Activated naive CD8-positive, alpha-beta T cell treated with anti-CD3 and anti-CD28 coated beads, Interleukin-2, amount 10 ng/mL, durations not matched to agents 7 days and 5 days (primary cell): ENCODE data around the gene ALG9. TPM values are rescaled to one million over a fixed set of nuclear protein-coding genes. Genes with fewer than 3 reads are reported as not detected.

Source experiments
- ATAC-seq: fragments of 150-1000 bp; cut with Tn5 transposase; one replicate; pipeline ENCODE4 v1.10.0; 2021; ENCODE audit warnings: low read depth, moderate library complexity
- POLR2A ChIA-PET: fragments of 350-600 bp; sonication (Branson Sonifier 250); formaldehyde crosslinking; loops from one replicate; lab custom pipeline; 2021; ENCODE audit warnings: antibody characterized with exemption; lab: Charles Lee
- DNase-seq: peaks from one replicate; pipeline ENCODE4 v3.0.0; 2021
- H3K27ac Mint-ChIP-seq: one replicate; pipeline ENCODE4 v1.8.0; 2022; ENCODE audit warnings: mild to moderate bottlenecking, mixed read lengths
- H3K27me3 Mint-ChIP-seq: one replicate; pipeline ENCODE4 v1.8.0; 2022; ENCODE audit warnings: mild to moderate bottlenecking, moderate library complexity, mixed read lengths
- H3K36me3 Mint-ChIP-seq: one replicate; pipeline ENCODE4 v1.8.0; 2021; ENCODE audit warnings: mild to moderate bottlenecking, mixed read lengths
- H3K4me1 Mint-ChIP-seq: one replicate; pipeline ENCODE4 v1.8.0; 2021; ENCODE audit warnings: mixed read lengths
- H3K4me3 Mint-ChIP-seq: one replicate; pipeline ENCODE4 v1.8.0; 2022; ENCODE audit warnings: mild to moderate bottlenecking, moderate library complexity, mixed read lengths
- H3K9me3 Mint-ChIP-seq: one replicate; pipeline ENCODE4 v1.8.0; 2021; ENCODE audit warnings: mixed read lengths
- total RNA-seq, 2 experiments: library from RNA; stranded (reverse); gene quantifications; one replicate each; pipeline ENCODE4 v1.2.3, GENCODE V29; 2021

Gene ALG9
- total RNA-seq, 2 experiments from 2014 or later, result 26.8 to 28.8 TPM

GRCh38 chr11:111814557-111815320 is 56.6 kb downstream of the ALG9 start:
- H3K9me3 Mint-ChIP-seq, result no peaks in the 10 kb centered on the region
- H3K27me3 Mint-ChIP-seq, result no peaks in the 10 kb centered on the region
- DNase-seq (no peak), ATAC-seq (no peak)
- H3K4me1 Mint-ChIP-seq, result peaks cover 3% of the 10 kb centered on the region
- H3K4me3 Mint-ChIP-seq, result no peak overlapping the region
- H3K27ac Mint-ChIP-seq, result no peak overlapping the region
- POLR2A ChIA-PET, result no interaction called here
- peaks cover 26% of the 10 kb centered on the region for H3K36me3 Mint-ChIP-seq

GRCh38 chr11:111814106-111814505 is 57.3 kb downstream of the ALG9 start:
- Mint-ChIP-seq H3K27ac (no peak overlapping the region), H3K9me3 (no peaks in the 10 kb centered on the region), H3K4me1 (peaks cover 3% of the 10 kb centered on the region), H3K36me3 (peaks cover 26% of the 10 kb centered on the region), H3K4me3 (no peak overlapping the region), H3K27me3 (no peaks in the 10 kb centered on the region)
- ATAC-seq, result no peak
- POLR2A ChIA-PET, result no interaction called here
- no peak for DNase-seq

- H3K27ac Mint-ChIP-seq, result no peak overlapping the region
- H3K27me3 Mint-ChIP-seq, result no peaks in the 10 kb centered on the region
- peaks cover 26% of the 10 kb centered on the region for H3K36me3 Mint-ChIP-seq
Observed at GRCh38 chr11:111812211-111812610, 59.2 kb downstream of the ALG9 start.

GRCh38 chr11:111811445-111811844 is 59.9 kb downstream of the ALG9 start:
- ATAC-seq (no peak), DNase-seq (no peak)
- peaks cover 30% of the 10 kb centered on the region for H3K36me3 Mint-ChIP-seq
- H3K4me3 Mint-ChIP-seq, result no peak overlapping the region
- peaks cover 3% of the 10 kb centered on the region for H3K4me1 Mint-ChIP-seq
- H3K27ac Mint-ChIP-seq, result no peak overlapping the region
- POLR2A ChIA-PET, result no interaction called here
- no peaks in the 10 kb centered on the region for H3K9me3 Mint-ChIP-seq
- no peaks in the 10 kb centered on the region for H3K27me3 Mint-ChIP-seq

More at GRCh38 chr11:111812211-111812610, 59.2 kb downstream of the ALG9 start:
- no peak overlapping the region for H3K4me3 Mint-ChIP-seq
- no peak for DNase-seq
- no peaks in the 10 kb centered on the region for H3K9me3 Mint-ChIP-seq
- ATAC-seq, result no peak
- POLR2A ChIA-PET, result no interaction called here
- peaks cover 3% of the 10 kb centered on the region for H3K4me1 Mint-ChIP-seq

GRCh38 chr11:111808834-111809233 is 62.5 kb downstream of the ALG9 start:
- H3K4me1 Mint-ChIP-seq, result peaks cover 1% of the 10 kb centered on the region
- peak overlapping the region; percentile 1 for H3K27ac Mint-ChIP-seq
- ATAC-seq (no peak), DNase-seq (no peak)
- POLR2A ChIA-PET, result no interaction called here
- no peaks in the 10 kb centered on the region for H3K9me3 Mint-ChIP-seq
- H3K36me3 Mint-ChIP-seq, result peaks cover 30% of the 10 kb centered on the region
- no peaks in the 10 kb centered on the region for H3K27me3 Mint-ChIP-seq
- H3K4me3 Mint-ChIP-seq, result no peak overlapping the region

- ATAC-seq (no peak), DNase-seq (no peak)
- H3K4me1 Mint-ChIP-seq, result peaks cover 1% of the 10 kb centered on the region
- H3K9me3 Mint-ChIP-seq, result no peaks in the 10 kb centered on the region
- H3K27me3 Mint-ChIP-seq, result no peaks in the 10 kb centered on the region
- H3K4me3 Mint-ChIP-seq, result no peak overlapping the region
- H3K27ac Mint-ChIP-seq, result no peak overlapping the region
- H3K36me3 Mint-ChIP-seq, result peaks cover 34% of the 10 kb centered on the region
- POLR2A ChIA-PET, result no interaction called here
Observed at GRCh38 chr11:111808063-111808588, 63.3 kb downstream of the ALG9 start.

GRCh38 chr11:111807076-111807475 is 64.3 kb downstream of the ALG9 start:
- DNase-seq, result no peak
- ATAC-seq, result no peak
- Mint-ChIP-seq H3K4me3 (no peak overlapping the region), H3K9me3 (no peaks in the 10 kb centered on the region), H3K36me3 (peaks cover 35% of the 10 kb centered on the region), H3K27me3 (no peaks in the 10 kb centered on the region), H3K27ac (no peak overlapping the region), H3K4me1 (peaks cover 1% of the 10 kb centered on the region)
- POLR2A ChIA-PET, result no interaction called here

- H3K27ac Mint-ChIP-seq, result no peak overlapping the region
- peaks cover 57% of the 10 kb centered on the region for H3K36me3 Mint-ChIP-seq
Observed at GRCh38 chr11:111801135-111801534, 70.2 kb downstream of the ALG9 start.

GRCh38 chr11:111798279-111798678 is 73.1 kb downstream of the ALG9 start:
- POLR2A ChIA-PET, result no interaction called here

More at GRCh38 chr11:111801135-111801534, 70.2 kb downstream of the ALG9 start:
- no peaks in the 10 kb centered on the region for H3K27me3 Mint-ChIP-seq
- DNase-seq (no peak), ATAC-seq (no peak)
- POLR2A ChIA-PET, result no interaction called here
- H3K9me3 Mint-ChIP-seq, result peaks cover 3% of the 10 kb centered on the region
- peaks cover 15% of the 10 kb centered on the region for H3K4me1 Mint-ChIP-seq
- H3K4me3 Mint-ChIP-seq, result no peak overlapping the region

GRCh38 chr11:111797145-111797581 is 74.2 kb downstream of the ALG9 start:
- Mint-ChIP-seq H3K27me3 (no peaks in the 10 kb centered on the region), H3K4me1 (peaks cover 13% of the 10 kb centered on the region), H3K9me3 (peaks cover 3% of the 10 kb centered on the region), H3K36me3 (peaks cover 45% of the 10 kb centered on the region), H3K4me3 (no peak overlapping the region), H3K27ac (no peak overlapping the region)
- ATAC-seq (no peak), DNase-seq (no peak)
- POLR2A ChIA-PET, result no interaction called here

More at GRCh38 chr11:111798279-111798678, 73.1 kb downstream of the ALG9 start:
- Mint-ChIP-seq H3K9me3 (peaks cover 3% of the 10 kb centered on the region), H3K4me1 (peaks cover 13% of the 10 kb centered on the region), H3K36me3 (peaks cover 51% of the 10 kb centered on the region), H3K4me3 (no peak overlapping the region), H3K27ac (no peak overlapping the region), H3K27me3 (no peaks in the 10 kb centered on the region)
- DNase-seq (no peak), ATAC-seq (no peak)

- no peak for DNase-seq
- peaks cover 3% of the 10 kb centered on the region for H3K9me3 Mint-ChIP-seq
- H3K27ac Mint-ChIP-seq, result no peak overlapping the region
- H3K4me1 Mint-ChIP-seq, result peaks cover 10% of the 10 kb centered on the region
- POLR2A ChIA-PET, result no interaction called here
- ATAC-seq, result no peak
- peaks cover 42% of the 10 kb centered on the region for H3K36me3 Mint-ChIP-seq
- H3K27me3 Mint-ChIP-seq, result no peaks in the 10 kb centered on the region
- no peak overlapping the region for H3K4me3 Mint-ChIP-seq
Observed at GRCh38 chr11:111796696-111797095, 74.7 kb downstream of the ALG9 start.

- H3K36me3 Mint-ChIP-seq, result peaks cover 37% of the 10 kb centered on the region
- POLR2A ChIA-PET, result no interaction called here
- DNase-seq, result no peak
- H3K4me3 Mint-ChIP-seq, result no peak overlapping the region
- H3K27ac Mint-ChIP-seq, result no peak overlapping the region
- no peaks in the 10 kb centered on the region for H3K27me3 Mint-ChIP-seq
- H3K9me3 Mint-ChIP-seq, result peaks cover 3% of the 10 kb centered on the region
- no peak for ATAC-seq
- peaks cover 9% of the 10 kb centered on the region for H3K4me1 Mint-ChIP-seq
Observed at GRCh38 chr11:111795334-111795985, 75.9 kb downstream of the ALG9 start.

GRCh38 chr11:111793863-111794262 is 77.5 kb downstream of the ALG9 start:
- Mint-ChIP-seq H3K27me3 (no peaks in the 10 kb centered on the region), H3K4me1 (peaks cover 8% of the 10 kb centered on the region), H3K9me3 (peaks cover 3% of the 10 kb centered on the region), H3K4me3 (no peak overlapping the region), H3K27ac (no peak overlapping the region), H3K36me3 (peaks cover 30% of the 10 kb centered on the region)
- DNase-seq (no peak), ATAC-seq (no peak)
- POLR2A ChIA-PET, result no interaction called here
